ENCODE data around the gene MRM1.

Gene MRM1

GRCh38 chr17:36613155-36613554 lies 11.8 kb downstream of the MRM1 start:
- Histone ChIP-seq H3K27me3 (no peaks in the 10 kb centered on the region), H3K9me3 (no peaks in the 10 kb centered on the region), H3K36me3 (no peaks in the 10 kb centered on the region), H3K4me1 (no peaks in the 10 kb centered on the region), H3K4me3 (ENCODE audit: low read depth, low read length) (no peak overlapping the region)
- TF ChIP-seq CTCF (IDR thresholded peaks at IDR 0.05; ENCODE audit: low read depth, low read length): no peak
- no peak for DNase-seq

- no peak for DNase-seq
- H3K36me3 ChIP-seq: no peaks in the 10 kb centered on the region
- H3K4me3 ChIP-seq (ENCODE audit: low read depth, low read length): no peak overlapping the region
- no peaks in the 10 kb centered on the region for H3K4me1 ChIP-seq
- H3K9me3 ChIP-seq: no peaks in the 10 kb centered on the region
- H3K27me3 ChIP-seq: no peaks in the 10 kb centered on the region
- TF ChIP-seq CTCF (IDR thresholded peaks at IDR 0.05; ENCODE audit: low read depth, low read length): no peak
Observed at GRCh38 chr17:36614081-36614480, 12.7 kb downstream of the MRM1 start.

GRCh38 chr17:36614933-36615332 lies 13.6 kb downstream of the MRM1 start:
- Histone ChIP-seq H3K36me3 (no peaks in the 10 kb centered on the region), H3K4me1 (no peaks in the 10 kb centered on the region), H3K27me3 (no peaks in the 10 kb centered on the region), H3K4me3 (ENCODE audit: low read depth, low read length) (no peak overlapping the region), H3K9me3 (no peaks in the 10 kb centered on the region)
- no peak for TF ChIP-seq CTCF (IDR thresholded peaks at IDR 0.05; ENCODE audit: low read depth, low read length)
- no peak for DNase-seq

- H3K36me3 ChIP-seq: no peaks in the 10 kb centered on the region
- no peaks in the 10 kb centered on the region for H3K27me3 ChIP-seq
- no peak for DNase-seq
- no peaks in the 10 kb centered on the region for H3K4me1 ChIP-seq
- H3K9me3 ChIP-seq: no peaks in the 10 kb centered on the region
- no peak overlapping the region for H3K4me3 ChIP-seq (ENCODE audit: low read depth, low read length)
- TF ChIP-seq CTCF (IDR thresholded peaks at IDR 0.05; ENCODE audit: low read depth, low read length): no peak
Observed at GRCh38 chr17:36616061-36617029, 15.0 kb downstream of the MRM1 start.

GRCh38 chr17:36617773-36618172 lies 16.4 kb downstream of the MRM1 start:
- Histone ChIP-seq H3K4me3 (ENCODE audit: low read depth, low read length) (no peak overlapping the region), H3K36me3 (no peaks in the 10 kb centered on the region), H3K4me1 (no peaks in the 10 kb centered on the region), H3K27me3 (no peaks in the 10 kb centered on the region), H3K9me3 (no peaks in the 10 kb centered on the region)
- DNase-seq: no peak
- TF ChIP-seq CTCF (IDR thresholded peaks at IDR 0.05; ENCODE audit: low read depth, low read length): no peak

GRCh38 chr17:36623281-36623680 lies 21.9 kb downstream of the MRM1 start:
- no peak for DNase-seq
- no peaks in the 10 kb centered on the region for H3K36me3 ChIP-seq
- TF ChIP-seq CTCF (IDR thresholded peaks at IDR 0.05; ENCODE audit: low read depth, low read length): no peak

More at GRCh38 chr17:36623281-36623680, 21.9 kb downstream of the MRM1 start:
- H3K4me1 ChIP-seq: peaks cover 4% of the 10 kb centered on the region
- no peak overlapping the region for H3K4me3 ChIP-seq (ENCODE audit: low read depth, low read length)
- H3K9me3 ChIP-seq: no peaks in the 10 kb centered on the region
- no peaks in the 10 kb centered on the region for H3K27me3 ChIP-seq
